ENCODE data around the gene ZNF664. TPM values are rescaled to one million over a fixed set of nuclear protein-coding genes. Genes with fewer than 3 reads are reported as not detected.

The ZNF664 gene
- total and polyA plus RNA-seq, 2 of the 4 experiments (the other 2 are of a cell fraction) = 29.9 to 32.6 TPM

DNA sequence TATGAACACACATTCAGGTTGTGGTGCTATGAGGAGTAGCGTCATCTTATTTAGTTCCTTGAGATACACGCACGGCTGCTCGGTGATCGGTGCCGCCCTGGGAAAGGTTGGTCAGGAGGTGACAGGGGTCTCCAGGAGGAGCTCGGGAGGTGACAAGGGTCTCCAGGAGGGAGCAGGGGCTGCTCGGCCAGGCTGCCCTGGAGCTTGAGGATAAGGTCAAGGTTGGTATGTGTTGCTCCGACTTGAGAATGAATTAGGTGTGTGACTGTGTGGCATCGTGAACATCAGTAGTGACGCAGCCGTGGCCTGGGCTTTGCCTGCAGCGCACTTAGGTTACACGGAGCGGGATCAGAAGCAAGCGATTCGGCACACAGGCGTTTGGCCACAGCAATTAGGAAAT is 36.5 kb upstream of the ZNF664 start:
- Histone ChIP-seq H3K79me1 (ENCODE audit: low read depth in 1 of 2, low read length in 2 of 2) (peaks cover 0 to 12% of the 10 kb centered on the region in 2 experiments; a peak in 1 of 4 replicates), H3K18ac (ENCODE audit: low read depth, low read length) (no peak overlapping the region), H3K4ac (ENCODE audit: low read depth, low read length) (no peak overlapping the region), H2AK5ac (ENCODE audit: low read depth, low read length) (no peak overlapping the region), H2BK5ac (ENCODE audit: low read depth, low read length, poor library complexity, severe bottlenecking) (no peak overlapping the region), H3K9me3 (ENCODE audit: control insufficient read depth, insufficient read depth, low read length) (peaks cover under 1% of the 10 kb centered on the region; the same call in 1 of the 2 replicates), H4K91ac (ENCODE audit: insufficient read depth, low read depth, low read length) (no peak overlapping the region), H3K9ac (ENCODE audit: low read depth, low read length) (no peak overlapping the region), H3K27ac (ENCODE audit: insufficient read depth, low read length) (no peak overlapping the region), H4K20me1 (ENCODE audit: insufficient read depth, low read length) (no peaks in the 10 kb centered on the region), H2BK15ac (ENCODE audit: low read depth, low read length) (no peak overlapping the region), H3K23ac (ENCODE audit: low read depth, low read length) (no peak overlapping the region), H3K56ac (ENCODE audit: extremely low read depth, insufficient read depth, low read length) (no peak overlapping the region), H2AK9ac (replicated peaks; ENCODE audit: low read depth, low read length, poor library complexity) (no peak overlapping the region), H3K14ac (replicated peaks; ENCODE audit: low read depth, low read length) (no peak overlapping the region), H4K5ac (ENCODE audit: low read depth, low read length) (no peak overlapping the region), H3K4me1 (ENCODE audit: control insufficient read depth, insufficient read depth, low read length) (peaks cover 6% of the 10 kb centered on the region), H3K36me3 (ENCODE audit: control insufficient read depth, insufficient read depth, low read length) (peaks cover 36% of the 10 kb centered on the region), H2BK20ac (ENCODE audit: low read depth, low read length) (no peak overlapping the region), H3K27me3 (ENCODE audit: control insufficient read depth, insufficient read depth, low read length) (no peaks in the 10 kb centered on the region), H2BK120ac (ENCODE audit: low read depth, low read length) (no peak overlapping the region), H2AFZ (replicated peaks; ENCODE audit: low read length, poor library complexity) (no peak overlapping the region), H3K4me2 (ENCODE audit: low read depth, low read length) (no peak overlapping the region), H4K8ac (ENCODE audit: low read depth in 2 of 2, low read length in 2 of 2) (no peak overlapping the region), H3K4me3 (ENCODE audit: insufficient read depth, low read depth, low read length) (no peak overlapping the region), H3K9me1 (ENCODE audit: insufficient read depth, low read length) (peaks cover 6% of the 10 kb centered on the region; the same call in 1 of the 2 replicates)
- WGBS, 2 experiments (ENCODE audit: extremely low coverage in 2 of 2, insufficient read length in 1 of 2) = 91% methylated on average over 15 of the region's 18 CpGs; no CpG with 5 or more reads in 1 of the 2 experiments
- no TSS peak for BruUV-seq (replicated peaks)
- TF ChIP-seq MAFK (IDR thresholded peaks at IDR 0.05; ENCODE audit: low read depth, low read length) = no peak
- TF ChIP-seq NFE2L2 (IDR thresholded peaks at IDR 0.05; ENCODE audit: low read depth, low read length) = no peak
- intact Hi-C loops (cut with micrococcal nuclease) (no loop called here), dilution Hi-C loops (cut with HindIII; ENCODE audit: low sequenced_read_pairs, unreplicated experiment) (no loop called here), in situ Hi-C loops (cut with MboI; ENCODE audit: low sequenced_read_pairs) (no loop called here)
- DNase-seq (no peak), ATAC-seq (ENCODE audit: low read depth) (no peak)
- ChIA-PET CTCF (no interaction called here), POLR2A (ENCODE audit: unreplicated experiment) (no interaction called here)

All from IMR-90 (cell line).